HG03025 (cell line): Measurements from ENCODE around the gene FARSB.

Experiments
- ATAC-seq: cut with Tn5 transposase; IDR thresholded peaks from one replicate; pipeline ENCODE4 v1.9.1; 2021; ENCODE audit warnings: mild to moderate bottlenecking, moderate library complexity; ENCODE audit not compliant: unreplicated experiment, low FRiP score

The FARSB gene

DNA sequence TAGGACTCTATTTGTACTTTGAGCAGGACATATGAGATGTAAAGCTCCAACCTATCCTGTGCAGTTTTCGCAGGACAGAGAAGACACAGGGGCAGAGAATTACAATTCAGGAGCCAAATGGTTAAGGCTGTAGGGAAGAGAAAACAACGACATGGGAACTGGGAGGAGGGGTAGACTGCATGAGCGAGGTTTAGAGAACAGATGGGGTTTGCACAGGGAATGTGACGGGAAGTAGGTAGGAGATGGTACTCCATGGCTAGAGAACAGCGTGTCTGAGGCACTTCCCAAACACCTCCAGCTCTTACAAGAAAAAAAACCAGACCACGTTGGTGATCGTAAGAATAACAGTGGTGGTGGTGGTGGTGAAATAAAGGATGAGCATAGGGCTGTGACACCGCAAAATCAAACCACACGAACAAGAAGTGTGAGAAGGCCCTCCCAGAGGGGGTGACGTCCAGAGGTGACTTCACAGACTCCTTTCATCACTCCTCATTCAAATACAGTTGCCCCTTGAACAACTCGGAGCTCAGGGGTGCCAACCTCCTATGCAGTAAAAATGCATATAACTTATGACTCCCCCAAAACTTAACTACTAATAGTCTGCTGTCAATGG lies 92.7 kb downstream of the FARSB start:
- no peak for ATAC-seq

DNA sequence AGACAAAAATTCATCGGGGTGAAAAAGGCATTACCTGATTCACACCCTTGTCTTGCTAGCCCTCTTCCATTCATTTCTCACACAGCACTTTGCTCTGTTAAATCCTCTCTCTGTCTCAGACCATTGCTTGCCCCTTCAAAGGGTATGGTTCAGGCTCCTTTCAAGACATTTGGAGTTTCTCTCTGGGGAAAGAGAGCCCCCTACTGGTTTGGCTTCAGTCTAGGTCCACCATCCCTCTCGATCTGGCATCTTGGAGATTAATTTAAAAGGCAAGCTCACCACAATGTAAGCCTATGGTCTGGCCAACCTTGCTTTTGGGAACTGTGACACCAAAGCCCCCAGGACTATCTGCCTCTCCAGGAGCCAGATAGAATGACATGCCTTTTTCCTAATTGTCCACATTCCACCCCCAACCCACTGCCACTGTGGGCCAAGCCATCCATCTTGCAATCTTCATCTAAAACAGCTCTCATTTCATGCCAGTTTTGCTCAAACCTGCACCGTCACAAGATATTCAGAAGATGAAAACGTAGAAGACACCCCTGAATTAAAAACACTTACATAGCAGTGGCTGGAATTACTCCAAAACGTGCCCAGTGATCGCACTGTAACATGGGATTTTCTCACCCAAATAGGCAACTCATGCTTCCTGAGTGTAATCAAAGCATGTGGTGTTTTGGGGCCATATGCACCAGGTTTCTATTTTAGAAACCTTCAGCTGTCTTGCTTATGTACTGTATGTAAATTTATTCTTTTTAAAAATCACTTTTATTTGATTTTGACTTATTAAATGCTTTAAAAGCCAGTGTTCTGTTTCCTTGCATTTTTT lies 93.9 kb downstream of the FARSB start:
- ATAC-seq = peak; percentile 84

DNA sequence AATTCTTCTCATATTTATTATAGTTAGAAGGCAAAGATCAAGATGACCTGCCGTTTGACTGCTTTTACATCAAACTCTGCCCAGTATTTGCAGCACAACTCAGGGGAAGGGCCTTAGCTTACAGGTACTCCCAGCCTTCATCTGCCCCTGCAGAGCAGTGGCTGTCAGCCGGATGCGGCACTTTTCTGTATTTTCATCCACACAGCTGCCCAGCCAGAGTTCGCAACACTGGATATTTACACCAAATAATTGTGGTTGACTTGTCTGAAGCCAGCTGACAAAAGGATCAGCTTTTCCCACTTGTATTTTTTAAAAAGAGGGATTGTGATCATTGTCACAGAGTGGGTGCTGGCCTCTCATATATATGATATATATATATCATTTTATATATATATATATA lies 94.7 kb downstream of the FARSB start:
- no peak for ATAC-seq

DNA sequence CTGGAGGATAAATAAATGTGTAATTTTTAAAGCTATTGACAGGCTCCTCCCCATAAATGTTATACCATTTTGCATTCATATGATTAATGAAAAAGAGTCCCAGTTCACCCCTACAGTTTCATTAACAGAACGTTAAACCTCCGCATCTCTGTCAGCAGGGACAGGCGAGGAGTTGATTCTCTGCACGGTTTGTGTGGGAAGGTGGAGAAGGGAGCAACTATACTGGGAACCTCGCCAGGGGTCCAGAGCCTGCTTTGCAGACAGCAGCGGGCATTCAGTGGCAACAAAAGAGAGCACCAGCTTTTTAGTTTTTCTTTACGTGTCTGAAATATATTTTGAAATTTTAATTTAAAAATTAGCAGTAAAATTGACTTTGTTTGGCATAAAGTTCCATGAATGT lies 101.4 kb downstream of the FARSB start:
- ATAC-seq = no peak

DNA sequence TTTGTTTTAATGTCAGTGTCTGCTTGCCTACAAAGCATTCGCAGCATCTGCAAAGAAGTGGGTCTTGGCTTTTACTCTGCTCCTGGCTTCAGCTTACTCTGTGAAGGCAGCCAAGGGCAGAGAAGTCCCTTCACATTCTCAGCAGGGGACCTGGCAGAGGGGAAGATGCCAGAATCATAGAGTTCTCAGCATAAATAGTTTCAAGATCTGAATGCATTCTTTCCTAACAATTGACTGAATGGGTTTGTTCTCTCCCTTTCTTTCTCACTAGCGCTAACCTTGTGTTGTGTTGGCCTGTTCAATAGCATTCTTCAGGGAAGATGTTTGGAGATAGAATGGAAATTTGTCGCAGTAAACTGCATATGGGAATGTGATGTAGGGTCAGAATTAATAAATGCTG lies 106.9 kb downstream of the FARSB start:
- no peak for ATAC-seq

DNA sequence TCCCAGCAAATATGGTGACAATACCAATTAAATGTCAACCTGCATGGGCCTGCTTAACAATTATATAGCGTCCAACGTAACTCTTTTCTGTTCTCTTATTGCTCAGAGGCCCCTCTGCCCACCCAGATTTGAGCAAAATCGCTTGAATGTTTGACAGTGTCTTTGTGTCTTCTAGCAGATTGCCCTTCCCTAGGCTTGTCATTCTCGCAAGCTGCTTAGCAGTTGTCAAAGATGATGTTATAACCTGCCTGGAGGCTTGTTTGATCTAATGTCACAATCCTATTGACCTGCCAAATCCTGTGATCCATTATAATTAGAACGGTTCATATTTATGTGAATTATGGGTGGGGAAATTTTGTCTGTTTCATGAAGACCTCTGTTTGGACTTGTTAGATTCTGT lies 108.8 kb downstream of the FARSB start:
- no peak for ATAC-seq

DNA sequence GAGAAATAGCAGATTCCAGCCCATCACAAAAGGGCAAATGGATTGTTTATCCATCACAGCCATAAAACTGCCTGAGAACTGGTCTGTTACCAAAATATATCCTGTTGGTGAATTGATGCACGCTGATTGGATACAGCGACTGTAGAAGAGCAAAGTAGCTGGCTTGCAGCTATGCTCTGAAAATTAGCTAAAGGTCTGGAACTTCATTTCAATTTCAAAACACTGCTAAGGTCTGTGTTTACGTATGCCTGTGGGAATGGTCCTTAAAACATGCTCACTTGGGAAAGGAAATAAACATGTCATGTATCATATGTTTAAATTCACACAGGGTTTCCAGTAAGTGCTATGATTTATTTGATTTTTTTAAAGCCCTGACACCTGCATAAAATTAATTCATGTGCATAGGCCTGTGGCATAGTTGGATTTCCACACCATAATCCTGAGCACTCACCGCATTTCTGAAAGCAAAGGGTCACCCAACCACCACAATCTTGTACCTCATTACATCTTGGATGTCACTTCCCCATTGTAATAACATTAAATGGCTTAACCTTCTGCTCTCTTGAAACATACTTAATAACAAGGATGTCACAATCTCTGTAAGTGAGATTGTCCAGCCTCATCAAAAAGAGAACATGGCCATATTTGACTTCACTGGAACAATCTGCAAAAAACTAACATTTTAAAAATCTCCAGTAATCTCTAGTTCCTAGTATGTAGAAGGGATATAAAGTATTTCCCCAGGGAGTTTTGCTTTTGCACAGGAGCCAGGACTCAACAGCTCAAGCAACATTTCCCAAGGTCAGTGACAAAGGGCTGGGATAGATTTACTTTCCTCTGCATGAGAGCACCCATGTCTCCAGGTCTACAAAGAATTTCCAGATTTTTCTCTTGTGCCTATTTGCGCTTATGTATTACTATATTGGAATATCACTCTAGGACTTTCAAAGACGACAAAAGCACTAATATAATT lies 109.8 kb downstream of the FARSB start:
- ATAC-seq = no peak

DNA sequence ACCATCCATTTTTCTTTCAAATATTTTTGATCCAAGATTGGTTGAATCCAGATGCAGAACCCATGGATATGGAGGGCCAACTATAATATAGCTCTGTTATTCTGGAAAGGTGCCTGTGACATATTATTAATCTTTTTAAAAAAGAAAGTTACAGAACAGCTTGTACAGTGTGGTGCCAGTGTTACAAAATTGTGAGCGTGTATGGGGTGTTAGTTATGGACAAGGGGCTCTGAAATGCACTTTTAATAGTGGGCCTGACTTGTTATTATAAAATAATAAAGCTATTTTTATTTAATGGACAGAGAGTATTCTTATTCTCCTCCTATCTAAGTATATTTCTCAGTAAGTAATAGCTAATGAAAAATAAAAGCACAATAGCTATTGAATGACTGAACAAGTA lies 111.2 kb downstream of the FARSB start:
- ATAC-seq = no peak

DNA sequence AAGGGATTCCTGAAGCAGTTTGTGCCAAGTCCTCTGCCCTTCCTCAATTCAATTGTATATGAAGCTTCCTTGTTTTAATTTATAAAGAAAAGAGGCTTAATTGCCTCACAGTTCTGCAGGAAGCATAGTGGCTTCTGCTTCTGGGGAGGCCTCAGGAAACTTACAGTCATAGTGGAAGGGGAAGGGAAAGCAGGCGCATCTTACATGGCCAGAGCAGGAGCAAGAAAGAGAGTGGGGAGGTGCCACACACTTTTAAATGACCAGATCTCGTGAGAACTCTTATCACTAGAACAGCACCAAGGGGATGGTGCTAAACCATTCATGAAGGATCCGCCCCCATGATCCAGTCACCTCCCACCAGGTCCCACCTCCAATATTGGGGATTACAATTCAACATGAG lies 117.4 kb downstream of the FARSB start:
- peak; percentile 64 for ATAC-seq

DNA sequence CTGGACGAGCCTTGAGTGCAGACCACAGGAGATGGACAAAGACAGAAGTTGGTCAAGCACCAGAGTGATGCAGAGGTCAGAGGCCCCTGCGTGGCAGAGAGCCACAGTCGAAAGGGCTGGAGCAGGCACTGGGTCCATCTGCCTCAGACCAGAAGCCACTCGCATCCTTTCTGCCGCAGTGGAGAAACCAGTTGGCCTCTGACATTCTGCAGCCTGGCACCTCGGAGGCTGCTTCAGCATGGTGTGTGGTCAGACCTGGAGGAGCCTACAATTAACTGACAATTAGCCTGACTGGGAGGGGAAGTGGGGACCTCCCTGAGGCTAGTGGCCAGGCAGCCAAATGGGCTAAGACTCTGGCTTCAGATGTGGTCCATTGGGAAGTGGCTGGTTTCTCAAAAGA lies 120.4 kb downstream of the FARSB start:
- ATAC-seq = no peak

DNA sequence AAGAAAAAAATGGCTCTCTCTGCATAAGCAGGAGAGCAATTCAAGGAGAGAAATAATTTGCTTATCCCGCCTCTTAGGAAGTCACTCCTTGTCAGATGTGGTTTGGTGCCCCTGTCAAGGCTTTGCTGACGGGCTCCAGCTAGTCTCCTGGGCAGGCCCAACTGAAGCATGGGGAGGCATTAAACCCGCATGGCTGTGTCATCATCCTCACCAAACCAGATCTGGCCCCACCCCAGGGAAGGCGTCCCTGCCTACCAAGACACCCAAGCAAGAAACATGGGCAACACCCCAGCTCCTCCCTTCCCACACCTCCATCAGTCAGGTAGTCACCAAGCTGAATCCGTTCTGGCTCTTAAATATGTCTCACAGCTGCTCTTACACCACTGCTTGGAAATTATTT lies 123.6 kb downstream of the FARSB start:
- ATAC-seq = no peak

DNA sequence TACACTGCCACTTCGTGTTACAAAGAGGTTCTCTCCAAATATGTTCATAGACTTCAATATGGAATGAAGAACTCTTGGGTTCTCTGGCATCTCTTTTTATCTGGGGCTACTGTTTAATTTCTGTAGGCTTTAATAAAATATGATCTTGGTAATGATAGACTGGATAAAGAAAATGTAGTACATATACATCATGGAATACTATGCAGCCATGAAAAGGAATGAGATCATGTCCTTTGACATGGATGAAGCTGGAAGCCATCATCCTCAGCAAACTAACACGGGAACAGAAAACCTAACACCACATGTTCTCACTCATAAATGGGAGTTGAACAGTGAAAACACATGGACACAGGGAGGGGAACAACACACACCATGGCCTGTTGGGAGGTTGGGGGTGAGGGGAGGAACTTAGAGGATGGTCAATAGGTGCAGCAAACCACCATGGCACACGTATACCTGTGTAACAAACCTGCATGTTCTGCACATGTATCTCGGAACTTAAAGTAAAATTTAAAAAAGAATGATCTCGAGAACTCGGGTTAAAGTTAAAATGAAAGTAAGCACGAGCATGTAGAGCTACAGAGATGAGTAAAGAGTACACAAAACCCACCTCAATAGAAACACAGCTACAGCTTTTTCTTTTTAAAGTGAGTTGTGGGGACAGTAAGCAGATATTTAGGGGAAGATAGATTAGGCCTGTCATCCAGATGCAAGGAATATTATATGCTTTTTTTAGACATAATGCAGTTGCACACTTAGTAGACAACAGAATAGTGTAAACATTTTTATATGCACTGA lies 129.2 kb downstream of the FARSB start:
- ATAC-seq = peak; percentile 40

DNA sequence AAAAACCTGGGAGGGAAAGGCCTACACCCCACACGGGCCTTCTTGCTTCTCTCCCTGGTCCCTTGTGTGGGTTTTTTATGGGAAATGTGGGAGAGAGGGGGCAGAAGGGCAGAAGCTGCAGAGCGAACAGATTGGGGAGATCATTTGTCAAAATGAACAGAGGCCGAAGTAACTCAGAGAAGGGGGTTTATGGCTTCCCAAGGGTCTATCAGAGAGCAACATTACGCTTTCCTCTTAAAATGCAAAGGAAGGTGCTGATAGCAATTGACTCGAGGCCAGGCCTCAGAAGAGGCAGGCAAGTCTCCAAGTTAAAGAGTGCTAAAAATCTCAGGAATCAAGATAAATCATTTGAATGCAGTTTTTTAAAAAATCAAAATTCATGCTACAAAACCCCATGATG lies 130.1 kb downstream of the FARSB start:
- ATAC-seq = no peak

DNA sequence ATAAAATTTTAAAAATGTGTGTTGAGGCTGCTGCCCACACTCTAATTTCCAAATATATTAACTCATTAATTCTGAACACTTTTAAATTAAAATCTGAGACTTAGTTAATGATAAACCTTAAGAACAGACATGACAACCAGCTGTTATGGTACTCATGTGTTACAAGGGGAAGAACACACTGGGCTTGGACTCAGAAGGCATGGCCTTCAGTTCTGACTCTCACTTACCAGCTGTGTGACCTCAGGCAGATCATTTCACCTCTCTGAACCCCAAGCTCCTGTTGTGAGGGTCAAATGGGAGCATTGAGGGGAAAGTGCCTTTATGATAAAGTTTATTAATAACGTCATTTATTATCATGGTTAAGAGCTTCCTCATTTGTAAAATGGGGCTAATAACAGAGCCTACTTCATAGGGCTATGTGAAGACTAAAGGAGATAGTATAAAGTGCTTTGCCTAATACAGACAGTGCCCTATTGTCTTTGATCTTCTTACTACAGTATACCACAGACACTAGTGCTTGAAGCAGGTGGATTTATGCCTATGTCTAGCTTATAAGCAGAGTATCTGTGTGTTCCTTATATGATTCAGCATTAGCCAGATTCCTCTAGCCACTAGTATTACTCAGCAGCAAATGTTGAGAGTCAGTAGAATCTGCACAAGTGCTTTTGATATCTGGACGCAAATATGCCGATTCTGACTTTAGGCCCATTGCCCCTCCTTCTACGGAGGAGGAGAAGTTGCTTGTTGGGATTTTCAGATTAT lies 131.9 kb downstream of the FARSB start:
- ATAC-seq = peak; percentile 27

DNA sequence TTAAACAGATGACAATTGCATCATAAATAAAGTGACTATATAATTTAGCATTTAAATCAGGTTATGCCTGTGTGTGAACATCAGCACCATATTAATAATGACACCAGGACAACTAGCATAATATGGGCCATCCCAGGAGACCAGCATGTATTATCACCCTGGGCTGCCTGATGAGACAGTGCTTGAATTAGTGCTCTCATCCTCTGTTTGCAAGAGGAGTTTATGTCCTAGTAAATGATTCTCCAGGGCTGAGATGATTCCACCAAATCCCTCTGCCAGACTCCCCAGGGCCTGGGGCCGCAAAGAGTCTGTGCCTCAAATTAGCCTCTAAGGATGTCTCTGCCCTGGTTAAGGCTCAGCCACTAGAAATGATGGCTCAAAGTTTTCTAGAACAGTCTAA lies 133.8 kb downstream of the FARSB start:
- no peak for ATAC-seq

DNA sequence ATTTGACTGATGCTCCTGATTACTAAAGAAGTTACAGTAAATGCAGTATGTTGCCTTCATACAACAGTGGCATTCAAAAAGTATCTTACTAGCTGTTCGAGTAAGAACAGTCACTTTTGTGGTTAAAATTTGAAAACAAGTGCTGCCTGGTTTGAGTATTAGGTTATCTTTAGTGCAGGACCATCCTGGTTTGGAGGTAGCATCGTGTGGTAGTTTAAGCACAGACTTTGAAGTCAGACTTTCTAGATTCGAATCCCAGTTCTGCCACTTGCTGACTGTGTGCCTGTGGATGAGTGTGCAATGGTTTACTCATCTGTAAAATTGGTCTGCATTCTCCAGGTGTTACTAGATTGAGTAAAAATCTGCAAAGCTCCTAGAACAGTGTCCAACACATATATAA lies 134.8 kb downstream of the FARSB start:
- peak; percentile 72 for ATAC-seq
